Fibroblast of the conjunctiva (primary cell): ENCODE measurements around the gene TSPO.
"Not testable (repeated sequence)": the region's sequence is repeated elsewhere in the genome, so short reads cannot be mapped to it uniquely, and the experiment has no call there.

Source experiments
- DNase-seq: peaks from one replicate; pipeline ENCODE4 v3.0.0-alpha.2; 2010; ENCODE audit warnings: low read depth

Gene TSPO

DNA sequence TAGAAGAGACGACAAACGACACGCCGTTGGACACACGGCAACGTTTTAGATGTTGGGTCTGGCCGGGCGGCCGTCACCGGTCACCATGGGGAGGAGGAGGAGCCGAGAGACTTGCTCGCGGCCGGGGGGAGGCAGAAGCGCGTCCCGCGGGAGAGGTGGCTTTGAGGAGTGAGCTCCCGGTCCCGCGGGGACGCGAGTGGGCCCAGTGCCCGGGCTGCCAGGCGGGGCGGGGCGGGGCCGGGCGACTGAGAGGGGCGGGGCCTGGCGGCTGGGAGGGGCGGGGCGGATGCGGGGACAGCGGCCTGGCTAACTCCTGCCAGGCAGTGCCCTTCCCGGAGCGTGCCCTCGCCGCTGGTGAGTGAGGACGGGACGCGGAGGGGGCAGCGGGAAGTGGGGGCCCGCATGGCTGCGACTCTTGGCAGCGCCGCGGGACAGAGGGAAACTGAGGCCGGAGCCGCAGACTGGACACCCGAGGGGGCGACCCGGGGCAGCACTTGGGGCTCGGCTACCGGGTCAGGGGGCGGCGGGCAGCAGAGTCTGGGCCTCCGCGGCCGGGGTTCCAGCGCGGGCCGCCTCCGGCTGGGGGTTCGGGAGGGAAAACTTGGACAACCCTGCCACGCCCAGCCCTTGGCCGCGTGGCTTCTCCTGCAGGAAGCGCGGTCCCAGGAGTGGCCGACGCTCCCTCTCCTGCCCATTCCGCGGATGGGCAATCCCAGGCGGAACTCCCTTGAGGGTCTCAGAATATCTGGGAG, at the start of gene TSPO:
TSPO (plus strand) TSS at position 309 of the 752 bp plus-strand sequence. CDS start 7,680 bp downstream, outside the sequence.
- no peak for DNase-seq

DNA sequence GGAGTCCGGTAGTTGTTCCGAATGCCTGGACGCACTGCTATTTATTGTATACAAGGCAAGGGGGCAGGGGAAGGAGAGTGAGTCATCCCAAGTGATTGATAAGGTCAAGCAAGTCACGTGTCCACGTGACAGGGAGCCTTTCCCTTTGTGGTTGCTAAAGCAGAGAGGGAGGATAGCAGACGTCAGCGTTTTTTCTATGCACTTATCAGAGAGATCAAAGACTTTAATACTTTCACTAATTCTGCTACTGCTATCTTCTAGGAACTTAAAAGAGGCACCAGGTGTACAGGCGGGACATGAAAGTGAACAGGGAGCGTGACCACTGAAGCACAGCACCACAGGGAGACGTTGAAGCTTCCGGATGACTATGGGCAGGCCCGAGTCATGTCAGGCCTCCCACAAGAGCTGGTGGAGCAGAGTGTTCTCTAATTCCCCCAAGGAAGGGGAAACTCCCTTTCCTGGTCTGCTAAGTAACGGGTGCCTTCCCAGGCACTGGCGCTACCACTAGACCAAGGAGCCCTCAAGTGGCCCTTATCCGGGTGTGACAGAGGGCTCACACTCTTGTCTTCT, 47.2 kb upstream of the TSPO start:
- not testable (repeated sequence) for DNase-seq

GRCh38 chr22:43104950-43105349, 46.4 kb upstream of the TSPO start:
- DNase-seq, result not testable (repeated sequence)

GRCh38 chr22:43106302-43106701, 45.1 kb upstream of the TSPO start:
- no peak for DNase-seq

- no peak for DNase-seq
Measured at GRCh38 chr22:43109511-43109910, 41.8 kb upstream of the TSPO start.

DNA sequence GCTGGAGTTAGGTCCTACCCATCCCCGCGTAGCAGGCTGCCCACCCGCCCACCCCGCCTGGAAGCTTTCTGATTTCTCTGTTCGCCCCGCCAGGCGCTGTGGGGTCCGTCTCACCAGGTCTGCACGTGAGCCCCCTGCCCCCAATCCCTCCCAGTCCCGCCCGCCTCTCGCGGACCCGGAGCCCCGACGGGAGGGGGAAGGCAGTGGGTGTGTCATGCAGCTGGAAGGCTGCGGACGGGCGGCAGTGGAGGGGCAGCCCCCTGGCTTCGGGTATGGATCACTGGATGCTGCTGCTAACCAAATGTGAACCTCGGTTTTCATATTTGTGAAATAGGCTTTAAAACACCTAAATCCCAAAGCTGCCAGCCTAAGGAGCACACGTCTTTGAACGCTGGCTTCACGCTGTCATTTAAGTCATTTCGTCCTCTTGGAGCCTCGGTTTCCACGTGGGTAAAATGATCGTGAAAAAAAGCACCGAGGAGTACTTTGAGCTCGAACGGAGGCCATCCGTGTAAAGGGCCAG, 41.4 kb upstream of the TSPO start:
- DNase-seq, result no peak

DNA sequence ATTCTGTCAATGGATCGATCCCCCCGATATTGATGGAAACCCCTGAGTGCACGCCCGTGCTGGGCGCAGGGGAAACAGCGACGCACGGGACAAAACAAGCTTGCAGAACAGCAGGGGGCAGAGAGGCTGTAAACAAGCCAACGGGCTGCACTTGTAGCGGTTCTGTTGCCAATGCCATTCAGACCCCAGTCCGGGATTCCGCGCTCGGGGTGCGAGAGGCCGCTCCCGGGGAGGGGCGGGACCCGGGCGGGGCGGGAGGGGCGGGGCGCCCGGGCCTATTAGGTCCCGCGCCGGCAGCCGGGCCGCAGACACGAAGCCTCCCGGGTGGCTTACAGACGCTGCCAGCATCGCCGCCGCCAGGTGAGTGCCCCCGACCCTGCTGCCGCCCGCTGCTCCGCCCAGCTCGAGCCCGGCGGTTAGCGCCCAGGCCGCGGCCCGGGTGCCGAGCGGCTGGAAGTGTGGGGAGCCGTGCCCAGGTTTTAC, 40.9 kb upstream of the TSPO start, which contains the start of gene BIK:
BIK (plus strand) TSS at position 307 of the 483 bp plus-strand sequence. CDS start 13,273 bp downstream, outside the sequence.
- DNase-seq, result no peak

GRCh38 chr22:43110927-43111623, 40.3 kb upstream of the TSPO start:
- DNase-seq, result no peak

- DNase-seq, result no peak
Measured at GRCh38 chr22:43113526-43114251, 37.7 kb upstream of the TSPO start.

GRCh38 chr22:43114958-43115357, 36.4 kb upstream of the TSPO start:
- DNase-seq, result no peak

DNA sequence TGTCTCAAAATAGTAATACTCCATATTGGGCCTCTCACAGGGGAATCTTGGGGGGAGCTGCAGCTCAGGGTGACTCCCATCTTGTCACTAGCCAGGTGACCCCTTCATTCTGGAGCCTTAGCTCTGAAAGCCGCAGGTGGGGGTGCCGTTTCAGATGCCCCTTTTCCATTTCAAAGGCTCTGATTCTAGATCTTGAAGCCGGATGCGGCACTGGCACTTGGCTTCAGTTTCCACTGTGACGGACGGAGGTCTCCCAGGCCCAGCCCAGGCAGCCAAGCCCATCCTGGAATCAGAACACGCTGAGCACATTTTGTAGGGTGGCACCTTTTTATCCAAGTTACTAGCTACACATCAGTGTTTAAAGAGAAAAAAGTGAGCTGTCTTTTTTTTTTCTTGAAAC, 34.4 kb upstream of the TSPO start:
- DNase-seq, result no peak

- no peak for DNase-seq
Measured at GRCh38 chr22:43118024-43118849, 33.1 kb upstream of the TSPO start.

GRCh38 chr22:43118953-43119458, 32.4 kb upstream of the TSPO start:
- no peak for DNase-seq

- peak; percentile 27 for DNase-seq
Measured at GRCh38 chr22:43126501-43127165, 24.7 kb upstream of the TSPO start.

DNA sequence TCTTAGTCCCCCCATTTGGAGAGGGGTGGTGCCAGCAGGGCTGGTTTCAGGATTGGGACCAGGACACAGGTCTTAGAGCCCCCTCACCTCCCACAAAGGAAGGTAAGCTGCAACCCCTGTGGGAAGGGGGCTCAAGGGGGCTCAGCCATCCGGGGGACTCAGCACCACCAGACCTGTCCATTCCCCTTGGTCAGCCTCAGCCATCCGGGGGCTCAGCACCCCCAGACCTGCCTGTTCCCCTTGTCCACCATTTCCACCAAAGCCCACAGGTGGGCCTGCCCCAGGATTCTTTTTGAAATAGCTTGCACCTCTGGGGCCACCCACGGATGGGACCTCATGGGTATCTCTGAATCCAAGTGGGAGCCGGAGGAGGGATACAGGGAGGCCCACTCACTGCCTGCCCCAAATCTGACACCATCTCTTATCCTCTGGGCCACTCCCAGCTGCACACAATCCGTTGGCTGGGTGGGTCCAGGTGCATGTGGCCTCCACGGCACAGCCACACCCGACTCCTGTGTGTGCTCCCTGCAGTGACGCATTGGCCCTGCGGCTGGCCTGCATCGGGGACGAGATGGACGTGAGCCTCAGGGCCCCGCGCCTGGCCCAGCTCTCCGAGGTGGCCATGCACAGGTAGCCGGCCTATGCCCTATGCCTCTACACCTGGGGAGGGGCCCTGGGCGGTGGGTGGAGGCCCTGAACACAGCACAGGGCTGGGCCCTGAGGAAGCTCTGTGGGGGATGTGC, 24.0 kb upstream of the TSPO start:
- no peak for DNase-seq

- DNase-seq, result no peak
Measured at GRCh38 chr22:43128116-43128515, 23.2 kb upstream of the TSPO start.

DNA sequence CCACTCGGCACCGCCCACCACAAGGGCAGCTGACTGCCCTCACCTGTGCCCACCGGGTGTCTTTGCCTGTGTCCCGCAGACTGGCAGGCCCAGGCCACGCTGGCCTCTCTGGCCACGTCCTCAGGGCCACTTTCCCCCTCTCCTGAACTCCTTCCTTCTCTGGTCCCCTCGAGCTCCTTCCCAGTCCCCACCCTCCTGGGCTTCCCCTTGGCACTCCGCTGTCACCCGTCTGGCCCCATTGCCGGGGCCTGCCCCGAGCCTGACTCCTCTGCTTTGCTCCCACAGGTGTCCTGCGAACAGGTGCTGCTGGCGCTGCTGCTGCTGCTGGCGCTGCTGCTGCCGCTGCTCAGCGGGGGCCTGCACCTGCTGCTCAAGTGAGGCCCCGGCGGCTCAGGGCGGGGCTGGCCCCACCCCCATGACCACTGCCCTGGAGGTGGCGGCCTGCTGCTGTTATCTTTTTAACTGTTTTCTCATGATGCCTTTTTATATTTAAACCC, 22.4 kb upstream of the TSPO start:
- no peak for DNase-seq

DNA sequence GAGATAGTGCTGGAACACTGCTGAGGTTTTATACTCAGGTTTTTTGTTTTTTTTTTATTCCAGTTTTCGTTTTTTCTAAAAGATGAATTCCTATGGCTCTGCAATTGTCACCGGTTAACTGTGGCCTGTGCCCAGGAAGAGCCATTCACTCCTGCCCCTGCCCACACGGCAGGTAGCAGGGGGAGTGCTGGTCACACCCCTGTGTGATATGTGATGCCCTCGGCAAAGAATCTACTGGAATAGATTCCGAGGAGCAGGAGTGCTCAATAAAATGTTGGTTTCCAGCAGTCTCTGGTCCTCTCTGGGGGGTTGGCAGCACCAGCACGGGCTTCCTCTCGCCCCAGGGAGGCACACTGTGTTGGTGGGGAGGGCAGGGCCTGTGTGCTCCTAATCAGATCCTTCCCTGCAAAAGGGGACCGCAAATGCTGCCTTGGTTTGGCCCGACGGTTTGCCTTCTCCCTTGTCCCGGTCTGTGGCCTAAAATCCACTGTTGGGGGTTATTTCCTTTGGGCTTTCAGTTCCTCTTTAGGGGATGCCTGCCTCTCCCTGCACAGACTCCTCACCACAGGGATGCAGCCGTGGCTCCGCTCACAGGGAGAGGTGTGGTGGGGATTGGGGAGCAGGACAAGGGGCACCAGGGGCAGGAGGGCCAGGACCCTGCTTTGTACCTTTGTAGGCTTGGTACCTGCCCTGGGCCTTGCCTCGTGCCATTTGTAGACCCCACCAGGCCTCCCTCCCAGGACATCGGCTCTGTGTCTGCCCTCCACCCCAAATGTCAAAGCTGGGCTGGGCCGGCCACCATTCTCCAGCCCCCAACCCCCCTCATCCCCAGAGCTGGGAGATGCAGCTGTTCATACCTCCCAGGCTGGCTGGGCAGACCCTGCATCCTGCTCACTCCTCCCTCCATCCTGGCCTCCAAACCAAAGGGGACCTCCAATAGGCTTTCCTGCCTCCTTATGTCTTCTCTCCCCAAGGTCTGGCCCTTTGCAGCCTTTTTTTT, 21.6 kb upstream of the TSPO start:
- no peak for DNase-seq
